Measurements from ENCODE around the gene MBD3L2. TPM values are rescaled to one million over a fixed set of nuclear protein-coding genes. Genes with fewer than 3 reads are reported as not detected.
"Not testable (repeated sequence)": the region's sequence is repeated elsewhere in the genome, so short reads cannot be mapped to it uniquely, and the experiment has no call there.

The MBD3L2 gene
- total RNA-seq, 4 donors from 2014 or later, result not detected

- H3K9me3 ChIP-seq, H3K27ac ChIP-seq, ATAC-seq, H3K36me3 ChIP-seq, H3K4me1 ChIP-seq, H3K4me3 ChIP-seq, H3K27me3 ChIP-seq: not testable (repeated sequence)
- no CpG with 5 or more reads among the region's 2 CpGs for WGBS, 2 donors (ENCODE audit: low coverage in 1 of 2)
Observed at GRCh38 chr19:7041563-7041962, 7.6 kb upstream of the MBD3L2 start.

DNA sequence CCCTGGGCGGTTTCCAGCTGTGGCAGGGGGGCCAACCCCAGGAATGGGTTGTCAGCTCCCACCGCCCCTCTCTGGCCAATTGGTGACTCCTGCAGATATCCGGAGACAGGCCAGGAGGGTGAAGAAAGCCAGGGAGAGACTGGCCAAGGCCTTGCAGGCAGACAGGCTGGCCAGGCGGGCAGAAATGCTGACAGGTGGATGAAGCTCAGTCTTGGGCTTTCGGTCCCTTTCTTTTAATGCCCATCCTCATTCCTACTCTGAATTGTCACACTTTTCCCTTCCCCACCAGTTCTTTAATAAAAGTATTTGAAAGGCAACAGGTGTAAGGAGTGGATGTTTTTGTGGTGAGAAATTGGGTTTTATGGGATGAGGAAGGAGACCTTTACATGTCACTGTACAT lies 2.3 kb downstream of the MBD3L2 start:
- WGBS, 2 donors (ENCODE audit: low coverage in 1 of 2), result no CpG with 5 or more reads among the region's 5 CpGs
- ATAC-seq, H3K36me3 ChIP-seq, H3K27me3 ChIP-seq, H3K9me3 ChIP-seq, H3K4me1 ChIP-seq, H3K27ac ChIP-seq, H3K4me3 ChIP-seq: not testable (repeated sequence)

DNA sequence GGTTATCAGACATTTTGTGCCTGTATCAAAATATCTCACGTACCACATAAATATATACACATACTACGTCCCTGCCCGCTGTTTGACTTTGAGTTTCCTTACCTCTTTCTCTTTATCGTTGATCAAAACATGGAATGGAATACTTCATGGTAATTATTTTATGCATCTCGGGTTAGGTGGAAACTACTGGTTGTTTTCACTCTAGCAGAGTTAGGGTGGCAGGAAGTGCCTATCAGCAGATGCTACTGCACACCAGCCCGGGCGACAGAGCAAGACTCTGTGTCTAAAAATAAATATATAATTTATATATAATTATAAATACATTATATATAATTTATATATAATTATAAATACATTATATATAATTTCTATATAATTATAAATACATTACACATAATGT lies 3.8 kb downstream of the MBD3L2 start:
- WGBS, 2 donors (ENCODE audit: low coverage in 1 of 2), result 93 to 95% methylated on average over 7 of the region's 7 CpGs
- ATAC-seq, H3K27ac ChIP-seq, H3K36me3 ChIP-seq, H3K4me1 ChIP-seq, H3K4me3 ChIP-seq, H3K9me3 ChIP-seq, H3K27me3 ChIP-seq: not testable (repeated sequence)

GRCh38 chr19:7054635-7055368 lies 5.7 kb downstream of the MBD3L2 start:
- 86 to 94% methylated on average over 5 to 11 of the region's 14 CpGs for WGBS, 2 donors (ENCODE audit: low coverage in 1 of 2)
- ATAC-seq, result not testable (repeated sequence)

GRCh38 chr19:7055679-7056078 lies 6.6 kb downstream of the MBD3L2 start:
- not testable (repeated sequence) for H3K27ac ChIP-seq, H3K36me3 ChIP-seq, H3K4me3 ChIP-seq, ATAC-seq, H3K9me3 ChIP-seq, H3K27me3 ChIP-seq, H3K4me1 ChIP-seq
- 73 to 89% methylated on average over 2 to 5 of the region's 14 CpGs for WGBS, 2 donors (ENCODE audit: low coverage in 1 of 2)

More at GRCh38 chr19:7054635-7055368, 5.7 kb downstream of the MBD3L2 start:
- not testable (repeated sequence) for H3K9me3 ChIP-seq, H3K27me3 ChIP-seq, H3K27ac ChIP-seq, H3K4me1 ChIP-seq, H3K4me3 ChIP-seq, H3K36me3 ChIP-seq

DNA sequence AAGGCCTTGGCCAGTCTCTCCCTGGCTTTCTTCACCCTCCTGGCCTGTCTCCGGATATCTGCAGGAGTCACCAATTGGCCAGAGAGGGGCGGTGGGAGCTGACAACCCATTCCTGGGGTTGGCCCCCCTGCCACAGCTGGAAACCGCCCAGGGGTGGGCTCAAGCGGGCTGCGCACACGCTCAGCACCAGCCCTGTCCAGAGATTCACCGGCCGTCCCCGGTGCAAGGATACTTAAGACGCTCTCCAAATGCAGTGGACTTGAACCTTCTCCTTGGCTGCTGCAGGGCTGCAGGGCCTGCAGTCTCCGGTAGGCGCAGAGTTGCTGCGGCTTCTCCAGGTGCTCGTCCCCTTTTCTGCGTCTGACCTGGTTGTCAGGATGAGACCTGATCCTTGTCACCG lies 7.2 kb downstream of the MBD3L2 start:
- not testable (repeated sequence) for H3K4me1 ChIP-seq, H3K9me3 ChIP-seq, H3K4me3 ChIP-seq, H3K36me3 ChIP-seq, H3K27ac ChIP-seq, H3K27me3 ChIP-seq, ATAC-seq
- WGBS, 2 donors (ENCODE audit: low coverage in 1 of 2), result no CpG with 5 or more reads among the region's 16 CpGs

GRCh38 chr19:7058576-7058975 lies 9.5 kb downstream of the MBD3L2 start, which contains the start of gene MBD3L3:
MBD3L3 (minus strand) TSS chr19:7058676; CDS start chr19:7058605, 71 bp downstream.
- not testable (repeated sequence) for ATAC-seq, H3K27ac ChIP-seq, H3K27me3 ChIP-seq, H3K36me3 ChIP-seq, H3K4me1 ChIP-seq, H3K4me3 ChIP-seq, H3K9me3 ChIP-seq
- no CpG with 5 or more reads among the region's 8 CpGs for WGBS, 2 donors (ENCODE audit: low coverage in 1 of 2)

GRCh38 chr19:7059977-7060376 lies 10.9 kb downstream of the MBD3L2 start:
- 25% methylated on average over 1 of the region's 2 CpGs; no CpG with 5 or more reads in 1 of the 2 donors for WGBS, 2 donors (ENCODE audit: low coverage in 1 of 2)
- not testable (repeated sequence) for H3K36me3 ChIP-seq, H3K27ac ChIP-seq, H3K4me1 ChIP-seq, H3K27me3 ChIP-seq, ATAC-seq, H3K9me3 ChIP-seq, H3K4me3 ChIP-seq

GRCh38 chr19:7063339-7063738 lies 14.2 kb downstream of the MBD3L2 start:
- ATAC-seq, result no peak
- H3K27me3 ChIP-seq, result no peaks in the 10 kb centered on the region

More at GRCh38 chr19:7063339-7063738, 14.2 kb downstream of the MBD3L2 start:
- H3K4me1 ChIP-seq, result no peaks in the 10 kb centered on the region
- no peaks in the 10 kb centered on the region for H3K36me3 ChIP-seq
- 60 to 78% methylated on average over 3 of the region's 4 CpGs for WGBS, 2 donors (ENCODE audit: low coverage in 1 of 2)
- no peak overlapping the region for H3K27ac ChIP-seq
- TF ChIP-seq EP300 (IDR thresholded peaks at IDR 0.05), result no peak
- TF ChIP-seq, protein P1, sequence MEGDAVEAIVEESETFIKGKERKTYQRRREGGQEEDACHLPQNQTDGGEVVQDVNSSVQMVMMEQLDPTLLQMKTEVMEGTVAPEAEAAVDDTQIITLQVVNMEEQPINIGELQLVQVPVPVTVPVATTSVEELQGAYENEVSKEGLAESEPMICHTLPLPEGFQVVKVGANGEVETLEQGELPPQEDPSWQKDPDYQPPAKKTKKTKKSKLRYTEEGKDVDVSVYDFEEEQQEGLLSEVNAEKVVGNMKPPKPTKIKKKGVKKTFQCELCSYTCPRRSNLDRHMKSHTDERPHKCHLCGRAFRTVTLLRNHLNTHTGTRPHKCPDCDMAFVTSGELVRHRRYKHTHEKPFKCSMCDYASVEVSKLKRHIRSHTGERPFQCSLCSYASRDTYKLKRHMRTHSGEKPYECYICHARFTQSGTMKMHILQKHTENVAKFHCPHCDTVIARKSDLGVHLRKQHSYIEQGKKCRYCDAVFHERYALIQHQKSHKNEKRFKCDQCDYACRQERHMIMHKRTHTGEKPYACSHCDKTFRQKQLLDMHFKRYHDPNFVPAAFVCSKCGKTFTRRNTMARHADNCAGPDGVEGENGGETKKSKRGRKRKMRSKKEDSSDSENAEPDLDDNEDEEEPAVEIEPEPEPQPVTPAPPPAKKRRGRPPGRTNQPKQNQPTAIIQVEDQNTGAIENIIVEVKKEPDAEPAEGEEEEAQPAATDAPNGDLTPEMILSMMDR (IDR thresholded peaks at IDR 0.05), result no peak
- no peak for TF ChIP-seq POLR2A (IDR thresholded peaks at IDR 0.05)
- no peak for TF ChIP-seq POLR2AphosphoS5 (IDR thresholded peaks at IDR 0.05)
- no peak overlapping the region for H3K4me3 ChIP-seq
- H3K9me3 ChIP-seq, result no peaks in the 10 kb centered on the region
